GM12801 (cell line): ENCODE results near the gene CMSS1.

ENCODE experiments used
- TF ChIP-seq, protein P1 (sequence below): IDR thresholded peaks from one replicate; pipeline ENCODE4 v1.5.1; 2011; ENCODE audit warnings: control low read depth; ENCODE audit not compliant: insufficient read length; ENCODE audit errors: extremely low read depth

CMSS1 gene

DNA sequence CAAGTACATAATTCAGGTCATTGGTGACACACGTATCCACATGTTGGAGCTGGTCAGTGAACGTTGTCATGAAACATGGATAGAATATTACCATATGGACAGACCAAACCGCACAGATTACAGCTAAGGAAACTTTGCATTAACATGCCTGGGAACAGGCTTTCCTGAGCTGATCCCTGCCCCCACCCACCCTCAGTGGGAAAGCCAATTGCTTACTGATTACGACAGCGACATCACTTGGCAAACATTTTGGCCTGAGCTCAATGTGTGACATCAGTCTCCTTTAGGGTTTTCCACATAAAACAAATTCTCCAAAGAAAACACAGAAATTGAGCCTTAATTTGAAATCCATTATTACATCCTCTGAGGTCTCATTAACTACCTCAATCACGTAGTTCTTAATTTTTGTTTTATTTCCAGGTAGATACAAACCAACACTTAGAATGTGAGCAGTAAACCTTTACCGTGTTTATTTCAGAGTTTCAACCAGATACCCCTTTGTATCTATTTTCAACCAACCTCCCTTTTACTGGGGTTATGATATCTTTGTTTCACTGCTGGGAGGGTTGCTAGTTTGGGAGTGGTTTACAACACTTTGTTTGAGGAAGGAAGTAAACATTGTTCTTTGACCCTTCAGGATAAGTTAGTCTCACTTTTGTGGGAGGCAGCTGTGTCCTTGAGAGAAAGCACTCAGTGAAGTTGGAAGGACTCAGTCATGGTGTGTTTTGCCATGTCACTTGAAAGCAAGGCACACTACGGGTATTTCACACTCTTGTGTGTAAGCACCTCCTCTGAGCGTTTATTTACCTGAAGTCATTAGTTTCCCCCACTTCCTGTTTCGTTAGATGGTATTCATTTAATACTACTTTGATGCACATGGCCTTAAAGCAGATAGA lies 103.1 kb downstream of the CMSS1 start:
- TF ChIP-seq, protein P1, sequence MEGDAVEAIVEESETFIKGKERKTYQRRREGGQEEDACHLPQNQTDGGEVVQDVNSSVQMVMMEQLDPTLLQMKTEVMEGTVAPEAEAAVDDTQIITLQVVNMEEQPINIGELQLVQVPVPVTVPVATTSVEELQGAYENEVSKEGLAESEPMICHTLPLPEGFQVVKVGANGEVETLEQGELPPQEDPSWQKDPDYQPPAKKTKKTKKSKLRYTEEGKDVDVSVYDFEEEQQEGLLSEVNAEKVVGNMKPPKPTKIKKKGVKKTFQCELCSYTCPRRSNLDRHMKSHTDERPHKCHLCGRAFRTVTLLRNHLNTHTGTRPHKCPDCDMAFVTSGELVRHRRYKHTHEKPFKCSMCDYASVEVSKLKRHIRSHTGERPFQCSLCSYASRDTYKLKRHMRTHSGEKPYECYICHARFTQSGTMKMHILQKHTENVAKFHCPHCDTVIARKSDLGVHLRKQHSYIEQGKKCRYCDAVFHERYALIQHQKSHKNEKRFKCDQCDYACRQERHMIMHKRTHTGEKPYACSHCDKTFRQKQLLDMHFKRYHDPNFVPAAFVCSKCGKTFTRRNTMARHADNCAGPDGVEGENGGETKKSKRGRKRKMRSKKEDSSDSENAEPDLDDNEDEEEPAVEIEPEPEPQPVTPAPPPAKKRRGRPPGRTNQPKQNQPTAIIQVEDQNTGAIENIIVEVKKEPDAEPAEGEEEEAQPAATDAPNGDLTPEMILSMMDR: no peak

DNA sequence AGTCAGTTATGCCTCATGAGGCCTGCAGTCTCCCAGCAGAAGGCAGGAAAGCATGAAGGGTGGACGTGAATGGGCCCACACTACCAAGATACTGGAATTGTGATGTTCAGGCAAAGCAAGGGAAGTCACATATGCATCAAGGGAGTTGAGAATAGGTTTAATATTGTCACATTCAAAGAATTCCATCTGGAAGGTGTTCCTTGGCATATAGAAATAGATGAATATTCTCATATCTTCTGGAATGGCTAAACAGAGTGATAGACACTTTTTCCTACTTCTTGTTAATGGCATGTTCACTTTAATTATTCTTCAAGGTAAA lies 103.7 kb downstream of the CMSS1 start:
- TF ChIP-seq, protein P1: no peak

DNA sequence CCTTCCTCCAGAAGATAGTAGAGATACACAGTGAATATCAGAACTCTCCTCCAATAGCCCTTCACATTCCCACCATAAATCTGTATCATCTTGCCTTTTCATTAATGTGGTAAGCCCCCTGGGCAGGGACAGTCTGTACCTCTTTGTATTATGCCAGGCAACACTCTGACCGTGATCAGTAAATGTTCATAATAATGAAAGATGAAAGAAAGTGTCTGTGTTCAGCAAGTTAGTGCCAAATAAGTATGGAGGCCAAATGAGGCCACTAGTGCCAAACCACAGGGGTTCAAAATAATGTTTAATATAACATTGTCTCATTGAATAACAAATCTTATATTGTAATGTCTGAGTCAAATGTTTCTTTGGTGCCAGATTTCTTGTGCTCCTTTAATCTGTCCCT lies 104.3 kb downstream of the CMSS1 start:
- TF ChIP-seq, protein P1: no peak

DNA sequence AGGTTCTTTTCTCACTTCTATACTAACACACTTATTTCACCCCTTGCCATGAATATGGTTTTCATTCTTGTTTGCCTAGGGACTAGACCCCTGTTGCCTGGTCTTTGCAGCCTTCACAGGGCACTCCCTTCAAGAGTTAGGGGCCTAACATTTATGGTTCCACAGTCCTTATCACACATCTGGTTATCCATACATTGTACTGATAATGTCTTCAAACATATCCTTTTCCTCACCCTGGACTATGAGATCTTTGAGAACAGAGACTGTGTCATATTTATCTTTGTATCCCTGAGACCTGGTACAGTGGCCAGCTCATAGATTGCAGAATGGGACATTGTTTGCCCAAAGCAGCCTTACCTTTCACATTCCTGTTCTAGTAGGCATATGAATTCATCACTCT lies 106.2 kb downstream of the CMSS1 start:
- TF ChIP-seq, protein P1: no peak

DNA sequence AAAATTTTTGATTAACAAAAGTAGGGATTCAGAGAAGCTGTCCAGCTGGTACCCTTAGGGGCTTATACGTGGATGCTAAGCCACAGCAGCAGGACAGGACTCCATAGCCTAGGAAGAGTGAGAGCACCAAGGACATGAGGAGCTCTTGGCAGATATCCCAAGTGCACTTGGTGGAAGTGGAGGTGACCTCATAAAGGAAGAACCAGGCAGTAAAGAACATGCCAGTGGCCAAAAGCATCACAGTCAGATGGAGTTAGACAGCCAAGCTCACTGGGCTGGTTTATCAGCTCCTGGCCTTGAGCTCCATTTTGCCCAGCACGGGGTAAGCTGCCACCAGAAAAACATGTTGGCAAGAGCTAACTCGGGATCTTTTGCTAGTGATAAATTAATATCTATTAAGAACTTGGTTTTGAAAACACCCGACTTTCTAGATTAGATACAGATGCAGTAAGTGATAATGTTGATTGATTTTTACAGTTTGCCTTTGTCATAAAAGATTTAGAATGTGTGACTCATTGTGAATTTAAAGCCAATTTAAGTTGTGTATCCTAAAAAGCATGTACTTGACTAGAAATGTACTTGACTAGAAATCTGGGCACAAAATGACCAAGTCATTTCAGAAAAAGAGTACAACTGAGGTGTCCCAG lies 108.0 kb downstream of the CMSS1 start:
- TF ChIP-seq, protein P1: no peak

DNA sequence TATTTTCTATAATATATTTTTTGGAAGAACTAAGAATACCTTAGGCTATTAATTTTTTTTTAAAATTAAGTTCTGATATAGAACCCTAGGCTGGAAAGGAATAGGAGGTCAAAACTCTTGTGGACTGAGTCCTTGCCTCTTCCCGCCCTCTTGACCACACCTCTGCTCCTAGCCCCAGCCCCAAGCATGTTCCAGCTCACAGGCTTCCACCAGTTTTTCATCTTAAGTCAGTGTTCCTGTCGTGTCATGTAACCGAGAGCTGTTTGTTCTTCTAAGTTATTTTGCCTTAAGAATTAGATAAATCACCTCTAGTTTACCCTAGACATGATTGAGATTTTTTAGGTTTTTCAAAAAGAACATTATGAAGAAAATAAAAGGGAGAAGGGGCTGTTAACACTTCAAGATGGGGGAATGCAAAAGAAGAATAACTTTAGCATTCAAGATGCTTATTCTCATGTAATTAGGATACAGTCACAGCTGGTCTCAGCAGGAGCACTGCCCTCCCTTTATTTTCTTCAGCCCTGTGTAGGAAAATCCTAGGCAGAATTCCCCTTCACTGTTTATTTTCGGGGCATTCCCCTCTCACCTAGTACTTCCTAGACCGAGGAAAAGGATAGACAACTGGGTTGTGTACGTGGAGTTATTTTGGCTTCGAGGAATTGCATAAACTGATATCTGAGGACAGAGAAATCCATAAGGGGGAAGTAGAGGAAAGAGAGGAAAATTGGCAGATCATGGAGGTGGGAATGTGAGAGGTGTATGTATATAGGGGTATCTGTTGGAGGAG lies 110.2 kb downstream of the CMSS1 start:
- TF ChIP-seq, protein P1: no peak
